SK-N-SH treated with all-trans-retinoic acid at 6 μM for 48 hours (cell line): Measurements from ENCODE around the gene PMVK.
"Not testable (repeated sequence)": the region's sequence is repeated elsewhere in the genome, so short reads cannot be mapped to it uniquely, and the experiment has no call there.

Experiments
- ATAC-seq: fragments of 200-7000 bp; cut with Tn5 transposase; 3 replicates; pipeline ENCODE4 v1.9.1; 2020; ENCODE audit warnings: mild to moderate bottlenecking, moderate library complexity
- ARNTL ChIP-seq: fragments of 450-650 bp; formaldehyde crosslinking; IDR thresholded peaks from 2 replicates; pipeline ENCODE4 v1.5.0; 2020; ENCODE audit warnings: low read depth, mild to moderate bottlenecking, moderate library complexity, borderline replicate concordance
- BACH2 ChIP-seq: fragments of 250-450 bp; sonication (Bioruptor Pico); IDR thresholded peaks from 2 replicates; pipeline ENCODE4 v1.9.0; 2021; ENCODE audit warnings: mild to moderate bottlenecking, borderline replicate concordance
- CREB5 ChIP-seq: fragments of 250-450 bp; sonication (Bioruptor Pico); IDR thresholded peaks from 2 replicates; pipeline ENCODE4 v1.5.1; 2020; ENCODE audit warnings: low read depth, mild to moderate bottlenecking, moderate library complexity
- CSDC2 ChIP-seq: fragments of 250-450 bp; sonication (Bioruptor Pico); IDR thresholded peaks from 2 replicates; pipeline ENCODE4 v1.5.0; 2020; ENCODE audit warnings: mild to moderate bottlenecking, moderate library complexity
- CSRNP3 ChIP-seq: fragments of 250-450 bp; sonication (Bioruptor Pico); IDR thresholded peaks from 2 replicates; pipeline ENCODE4 v1.5.1; 2021; ENCODE audit warnings: mild to moderate bottlenecking, moderate library complexity
- ISL1 ChIP-seq: fragments of 250-450 bp; sonication (Bioruptor Pico); IDR thresholded peaks from 2 replicates; pipeline ENCODE4 v2.1.2; 2022; ENCODE audit warnings: mild to moderate bottlenecking, moderate library complexity
- OSR1 ChIP-seq: fragments of 250-450 bp; sonication (Bioruptor Pico); IDR thresholded peaks from 2 replicates; pipeline ENCODE4 v1.8.0; 2022; ENCODE audit warnings: moderate library complexity, mild to moderate bottlenecking, inconsistent platforms
- PPARA ChIP-seq: fragments of 250-450 bp; sonication (Bioruptor Pico); IDR thresholded peaks from 2 replicates; pipeline ENCODE4 v1.5.0; 2020; ENCODE audit warnings: mild to moderate bottlenecking, borderline replicate concordance
- RARB ChIP-seq: fragments of 250-450 bp; sonication (Bioruptor Pico); IDR thresholded peaks from 2 replicates; pipeline ENCODE4 v1.8.0; 2021; ENCODE audit warnings: mild to moderate bottlenecking, moderate library complexity
- SNAI2 ChIP-seq: fragments of 250-450 bp; sonication (Bioruptor Pico); IDR thresholded peaks from 2 replicates; pipeline ENCODE4 v1.5.0; 2020; ENCODE audit warnings: mild to moderate bottlenecking, moderate library complexity
- TCF4 ChIP-seq: fragments of 250-450 bp; sonication (Bioruptor Pico); IDR thresholded peaks from 2 replicates; pipeline ENCODE4 v1.8.0; 2021; ENCODE audit warnings: mild to moderate bottlenecking, moderate library complexity, borderline replicate concordance
- TOX ChIP-seq: fragments of 250-450 bp; sonication (Bioruptor Pico); IDR thresholded peaks from 2 replicates; pipeline ENCODE4 v1.8.0; 2021; ENCODE audit warnings: mild to moderate bottlenecking, moderate library complexity, borderline replicate concordance
- ZFP3 ChIP-seq: fragments of 250-450 bp; sonication (Bioruptor Pico); IDR thresholded peaks from 2 replicates; pipeline ENCODE4 v1.5.0; 2020; ENCODE audit warnings: mild to moderate bottlenecking, moderate library complexity
- ZFP30 ChIP-seq: fragments of 450-650 bp; formaldehyde crosslinking; IDR thresholded peaks from 2 replicates; pipeline ENCODE4 v1.5.0; 2022; ENCODE audit warnings: mild to moderate bottlenecking, moderate library complexity
- ZNF565 ChIP-seq: fragments of 450-650 bp; formaldehyde crosslinking; conservative IDR thresholded peaks from 2 replicates; pipeline ENCODE4 v1.5.0; 2020; ENCODE audit warnings: low read depth, mild to moderate bottlenecking, moderate library complexity
- ZNF70 ChIP-seq: fragments of 450-650 bp; formaldehyde crosslinking; IDR thresholded peaks from 2 replicates; pipeline ENCODE4 v1.5.0; 2020; ENCODE audit warnings: mild to moderate bottlenecking, moderate library complexity
- ZNF8 ChIP-seq: fragments of 450-650 bp; formaldehyde crosslinking; IDR thresholded peaks from 2 replicates; pipeline ENCODE4 v1.5.0; 2020; ENCODE audit warnings: mild to moderate bottlenecking, moderate library complexity
- TF ChIP-seq, protein P1 (sequence below): fragments of 250-450 bp; sonication (Bioruptor Pico); IDR thresholded peaks from 2 replicates; pipeline ENCODE4 v1.5.0; 2020; ENCODE audit warnings: mild to moderate bottlenecking, moderate library complexity

The PMVK gene

DNA sequence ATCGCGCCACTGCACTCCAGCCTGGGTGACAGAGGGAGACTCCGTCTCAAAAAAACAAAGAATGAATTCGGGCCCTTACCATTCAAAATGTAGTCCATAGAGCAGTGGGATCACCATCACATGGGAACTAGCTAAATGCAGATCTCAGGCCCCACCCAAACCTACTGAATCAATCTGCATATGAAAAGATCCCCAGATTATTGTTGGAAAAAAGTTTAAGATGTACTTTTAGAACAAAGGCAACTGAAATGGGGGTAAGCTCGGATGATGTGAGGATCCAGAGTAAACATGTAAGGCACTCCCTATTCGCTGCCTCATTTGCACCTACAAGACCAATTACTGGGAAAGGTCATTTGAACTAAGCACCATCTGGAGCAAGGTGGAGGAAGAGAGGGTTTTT is 45.8 kb upstream of the PMVK start (continued):
- TF ChIP-seq TOX (CRISPR knock-in tag) (no peak), ZFP3 (no peak)
- TF ChIP-seq, all 23 proteins: peak for 0

GRCh38 chr1:154978360-154978759 is 41.8 kb upstream of the PMVK start:
- TF ChIP-seq ZNF8 (CRISPR knock-in tag) (no peak), ISL1 (CRISPR knock-in tag) (no peak), SNAI2 (no peak), CSDC2 (CRISPR knock-in tag) (no peak), TCF4 (peak; percentile 98; the same call in 1 of the 2 replicates), CSRNP3 (CRISPR knock-in tag) (no peak), ZFP30 (CRISPR knock-in tag) (no peak), TOX (CRISPR knock-in tag) (no peak)
- TF ChIP-seq, protein P1, sequence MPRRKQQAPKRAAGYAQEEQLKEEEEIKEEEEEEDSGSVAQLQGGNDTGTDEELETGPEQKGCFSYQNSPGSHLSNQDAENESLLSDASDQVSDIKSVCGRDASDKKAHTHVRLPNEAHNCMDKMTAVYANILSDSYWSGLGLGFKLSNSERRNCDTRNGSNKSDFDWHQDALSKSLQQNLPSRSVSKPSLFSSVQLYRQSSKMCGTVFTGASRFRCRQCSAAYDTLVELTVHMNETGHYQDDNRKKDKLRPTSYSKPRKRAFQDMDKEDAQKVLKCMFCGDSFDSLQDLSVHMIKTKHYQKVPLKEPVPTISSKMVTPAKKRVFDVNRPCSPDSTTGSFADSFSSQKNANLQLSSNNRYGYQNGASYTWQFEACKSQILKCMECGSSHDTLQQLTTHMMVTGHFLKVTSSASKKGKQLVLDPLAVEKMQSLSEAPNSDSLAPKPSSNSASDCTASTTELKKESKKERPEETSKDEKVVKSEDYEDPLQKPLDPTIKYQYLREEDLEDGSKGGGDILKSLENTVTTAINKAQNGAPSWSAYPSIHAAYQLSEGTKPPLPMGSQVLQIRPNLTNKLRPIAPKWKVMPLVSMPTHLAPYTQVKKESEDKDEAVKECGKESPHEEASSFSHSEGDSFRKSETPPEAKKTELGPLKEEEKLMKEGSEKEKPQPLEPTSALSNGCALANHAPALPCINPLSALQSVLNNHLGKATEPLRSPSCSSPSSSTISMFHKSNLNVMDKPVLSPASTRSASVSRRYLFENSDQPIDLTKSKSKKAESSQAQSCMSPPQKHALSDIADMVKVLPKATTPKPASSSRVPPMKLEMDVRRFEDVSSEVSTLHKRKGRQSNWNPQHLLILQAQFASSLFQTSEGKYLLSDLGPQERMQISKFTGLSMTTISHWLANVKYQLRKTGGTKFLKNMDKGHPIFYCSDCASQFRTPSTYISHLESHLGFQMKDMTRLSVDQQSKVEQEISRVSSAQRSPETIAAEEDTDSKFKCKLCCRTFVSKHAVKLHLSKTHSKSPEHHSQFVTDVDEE = peak; percentile 71; the same call in 1 of the 2 replicates
- no peak for ATAC-seq

DNA sequence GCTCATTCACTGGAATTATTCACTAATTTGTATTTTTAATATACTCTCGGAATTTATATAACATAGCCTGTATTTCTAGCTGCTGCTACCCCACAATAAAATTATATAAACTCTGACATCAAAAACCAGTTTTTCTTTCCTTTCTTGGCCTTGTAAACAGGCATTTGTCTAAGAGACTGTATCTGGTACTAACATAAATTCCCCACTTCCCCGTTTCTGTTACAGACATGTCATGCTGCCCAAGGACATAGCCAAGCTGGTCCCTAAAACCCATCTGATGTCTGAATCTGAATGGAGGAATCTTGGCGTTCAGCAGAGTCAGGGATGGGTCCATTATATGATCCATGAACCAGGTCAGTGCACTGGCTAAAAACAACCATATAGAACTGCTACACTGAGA is 41.2 kb upstream of the PMVK start:
- not testable (repeated sequence) for ATAC-seq

GRCh38 chr1:154975409-154976059 is 39.0 kb upstream of the PMVK start:
- TF ChIP-seq CREB5 (CRISPR knock-in tag) (no peak), ZNF70 (CRISPR knock-in tag) (no peak), RARB (CRISPR knock-in tag) (no peak), CSRNP3 (CRISPR knock-in tag) (no peak)
- TF ChIP-seq, protein P1 = no peak
- no peak for ATAC-seq

DNA sequence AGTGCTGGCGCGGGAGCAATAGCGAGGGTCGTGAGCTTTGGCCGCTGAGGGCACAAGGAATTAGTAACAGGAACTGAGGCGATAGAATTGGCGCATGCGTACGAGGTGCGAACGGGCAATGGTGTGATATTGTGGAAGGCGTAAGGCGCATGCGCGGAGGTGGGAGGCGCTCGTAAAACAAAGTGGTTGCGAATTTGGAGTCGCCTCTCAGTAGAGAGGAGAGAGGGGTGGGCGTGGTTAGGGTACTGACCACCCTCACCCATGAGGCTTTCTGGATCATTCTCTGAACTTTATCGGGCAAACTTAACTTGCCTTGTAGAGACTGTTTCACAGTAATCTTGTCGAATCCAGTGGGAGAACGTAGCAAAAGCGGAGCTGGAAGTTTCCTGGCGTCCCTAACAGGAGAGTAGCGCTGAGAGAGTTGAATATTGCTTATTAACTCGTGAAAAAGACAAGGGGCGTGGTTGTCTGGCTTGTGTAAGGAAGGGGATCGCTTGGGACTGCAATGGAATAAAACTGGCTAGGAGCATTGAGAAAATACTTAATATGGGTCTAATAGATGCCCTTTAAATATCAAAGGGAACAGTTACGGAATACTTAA is 38.4 kb upstream of the PMVK start:
- peak; percentile 22 for ATAC-seq
- no peak for TF ChIP-seq TCF4
- TF ChIP-seq CREB5 (CRISPR knock-in tag) = no peak
- TF ChIP-seq, protein P1 = no peak
- TF ChIP-seq ZFP30 (CRISPR knock-in tag) = no peak
- TF ChIP-seq ZNF70 (CRISPR knock-in tag) = no peak
- no peak for TF ChIP-seq ZNF565 (CRISPR knock-in tag)
- TF ChIP-seq ARNTL = no peak
- TF ChIP-seq ISL1 (CRISPR knock-in tag) = no peak
- TF ChIP-seq ZFP3 = no peak
- TF ChIP-seq OSR1 (CRISPR knock-in tag) = no peak
- no peak for TF ChIP-seq PPARA (CRISPR knock-in tag)
- TF ChIP-seq BACH2 = no peak
- TF ChIP-seq RARB (CRISPR knock-in tag) = no peak
